MG63 (cell line): ENCODE data around the gene DAPK2. TPM values are rescaled to one million over a fixed set of nuclear protein-coding genes. Genes with fewer than 3 reads are reported as not detected.
"Not testable (repeated sequence)": the region's sequence is repeated elsewhere in the genome, so short reads cannot be mapped to it uniquely, and the experiment has no call there.

Source experiments
- DNase-seq: peaks from one replicate; pipeline ENCODE4 v3.0.0-alpha.2; 2020
- H3K27me3 ChIP-seq: fragments of 250-450 bp; sonication (Bioruptor Pico); 2 replicates; pipeline ENCODE4 v1.5.1; 2020; ENCODE audit warnings: mild to moderate bottlenecking, moderate library complexity
- H3K36me3 ChIP-seq: fragments of 250-450 bp; sonication (Bioruptor Pico); 2 replicates; pipeline ENCODE4 v1.5.1; 2020; ENCODE audit warnings: mild to moderate bottlenecking, moderate library complexity
- H3K4me3 ChIP-seq: fragments of 250-450 bp; sonication (Bioruptor Pico); 2 replicates; pipeline ENCODE4 v1.5.1; 2020; ENCODE audit warnings: mild to moderate bottlenecking, moderate library complexity
- H3K9me3 ChIP-seq: fragments of 250-450 bp; sonication (Bioruptor Pico); 2 replicates; pipeline ENCODE4 v1.5.1; 2020; ENCODE audit warnings: mild to moderate bottlenecking, moderate library complexity
- total RNA-seq: library from RNA; depleted of rRNA; stranded (reverse); fragments of >200 nt; shearing (Covaris generic); gene quantifications from 2 replicates; pipeline ENCODE4 v1.2.3, GENCODE V29; 2014; ENCODE audit warnings: low replicate concordance

Gene DAPK2
- total RNA-seq, 1 experiment from 2014 or later = 3.5 TPM

DNA sequence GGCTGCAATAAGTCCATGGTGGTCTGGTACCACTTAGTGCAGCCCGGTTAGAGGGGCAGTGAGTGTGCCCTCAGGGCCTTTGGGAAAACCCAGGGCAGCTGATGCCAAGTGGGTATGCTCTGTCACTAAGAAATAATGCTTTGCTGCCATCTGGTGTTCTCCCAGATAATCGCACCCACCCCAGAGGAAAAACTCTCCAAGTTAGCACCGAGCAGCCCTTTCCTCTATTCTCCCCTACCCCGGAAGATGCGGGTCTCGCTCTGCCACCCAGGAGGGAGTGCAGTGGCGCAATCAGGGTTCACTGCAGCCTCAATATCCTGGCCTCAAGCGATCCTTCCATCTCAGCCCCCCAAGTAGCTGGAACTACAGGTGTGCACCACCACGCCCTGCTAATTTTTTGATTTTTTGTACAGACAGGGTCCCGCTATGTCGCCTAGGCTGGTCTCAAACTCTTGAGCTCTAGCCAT, 21.3 kb upstream of the DAPK2 start:
- no peak overlapping the region for H3K4me3 ChIP-seq
- H3K9me3 ChIP-seq = no peaks in the 10 kb centered on the region
- no peaks in the 10 kb centered on the region for H3K27me3 ChIP-seq
- H3K36me3 ChIP-seq = peaks cover 9% of the 10 kb centered on the region
- DNase-seq = peak; percentile 46

DNA sequence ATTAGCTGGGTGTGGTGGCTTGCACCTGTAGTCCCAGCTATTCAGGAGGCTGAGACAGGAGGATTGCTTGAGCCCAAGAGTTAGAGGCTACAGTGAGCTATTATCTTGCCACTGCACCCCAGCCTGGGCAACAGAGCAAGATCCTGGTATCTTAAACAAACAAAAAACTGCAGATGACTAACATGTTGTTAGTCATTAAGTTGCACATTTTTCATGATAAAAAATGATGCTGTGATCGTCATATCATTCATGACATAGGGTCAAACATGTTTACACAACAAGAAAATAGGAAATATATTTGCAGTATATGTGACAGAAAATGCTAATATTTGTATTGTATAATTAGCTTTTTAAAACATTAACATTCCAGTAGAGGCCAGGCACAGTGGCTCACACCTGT, 20.2 kb upstream of the DAPK2 start:
- Histone ChIP-seq H3K9me3 (no peaks in the 10 kb centered on the region), H3K36me3 (no peaks in the 10 kb centered on the region; the same call in 1 of the 2 replicates), H3K27me3 (no peaks in the 10 kb centered on the region), H3K4me3 (no peak overlapping the region)
- DNase-seq = no peak

GRCh38 chr15:64060716-64061115, 14.4 kb upstream of the DAPK2 start:
- no peak for DNase-seq

DNA sequence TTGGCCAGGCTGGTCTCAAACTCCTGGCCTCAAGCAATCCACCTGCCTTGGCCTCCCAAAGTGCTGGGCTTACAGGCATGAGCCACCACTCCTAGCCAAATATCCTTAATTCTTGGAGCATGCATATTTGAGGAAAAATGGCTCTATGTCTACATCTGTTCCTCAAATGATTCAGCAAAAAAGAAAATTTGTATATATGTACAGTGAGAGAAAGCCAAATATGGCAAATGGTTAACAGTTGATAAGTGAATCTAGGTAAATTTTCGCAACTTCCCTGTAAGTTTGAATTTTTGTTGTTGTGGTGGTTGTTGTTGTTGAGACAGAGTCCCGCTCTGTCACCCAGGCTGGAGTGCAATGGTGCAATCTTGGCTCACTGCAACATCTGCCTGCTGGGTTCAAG, 12.8 kb upstream of the DAPK2 start:
- DNase-seq, H3K4me3 ChIP-seq, H3K27me3 ChIP-seq, H3K36me3 ChIP-seq, H3K9me3 ChIP-seq: not testable (repeated sequence)

More at GRCh38 chr15:64060716-64061115, 14.4 kb upstream of the DAPK2 start:
- H3K9me3 ChIP-seq = peaks cover 2% of the 10 kb centered on the region; the same call in 1 of the 2 replicates
- no peaks in the 10 kb centered on the region for H3K27me3 ChIP-seq
- no peaks in the 10 kb centered on the region for H3K36me3 ChIP-seq
- H3K4me3 ChIP-seq = no peak overlapping the region

- H3K9me3 ChIP-seq = peaks cover 2% of the 10 kb centered on the region; the same call in 1 of the 2 replicates
- H3K27me3 ChIP-seq = no peaks in the 10 kb centered on the region
- no peak overlapping the region for H3K4me3 ChIP-seq
- no peak for DNase-seq
- no peaks in the 10 kb centered on the region for H3K36me3 ChIP-seq
Observed at GRCh38 chr15:64058279-64058678, 12.0 kb upstream of the DAPK2 start.

GRCh38 chr15:64053674-64054073, 7.4 kb upstream of the DAPK2 start:
- H3K27me3 ChIP-seq, H3K4me3 ChIP-seq, H3K36me3 ChIP-seq, DNase-seq, H3K9me3 ChIP-seq: not testable (repeated sequence)

DNA sequence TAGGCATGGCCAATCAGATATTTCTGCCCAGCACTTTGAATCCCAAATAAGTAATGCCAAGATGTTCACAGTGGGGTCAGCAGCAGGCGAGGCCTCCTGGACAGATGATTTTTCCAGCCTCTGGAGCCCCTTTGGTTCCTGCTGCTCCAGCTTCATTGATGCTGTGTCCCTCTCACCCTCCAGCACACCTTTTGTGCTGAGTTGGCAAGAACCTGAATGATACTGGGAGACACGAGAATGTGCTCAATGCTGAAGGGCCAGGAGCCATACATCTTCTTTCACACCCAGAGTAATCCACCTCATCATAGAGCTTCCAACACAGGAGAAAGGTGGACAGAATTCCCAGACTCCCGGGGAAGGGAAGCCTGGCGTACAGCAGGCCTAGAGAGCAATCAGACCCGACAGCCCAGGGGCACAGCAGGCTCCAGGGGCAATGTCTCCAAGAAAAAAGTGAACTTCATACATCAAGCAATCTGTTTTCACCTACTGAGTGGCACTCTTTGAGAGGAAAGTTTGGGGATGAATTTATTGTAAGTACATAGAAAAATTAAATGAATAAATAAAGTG, 6.7 kb upstream of the DAPK2 start:
- DNase-seq = no peak
- H3K9me3 ChIP-seq = no peaks in the 10 kb centered on the region
- H3K36me3 ChIP-seq = no peaks in the 10 kb centered on the region
- no peak overlapping the region for H3K4me3 ChIP-seq
- H3K27me3 ChIP-seq = no peaks in the 10 kb centered on the region

GRCh38 chr15:64051407-64052259, 5.3 kb upstream of the DAPK2 start:
- no peak overlapping the region for H3K4me3 ChIP-seq
- no peaks in the 10 kb centered on the region for H3K27me3 ChIP-seq
- peak; percentile 21 for DNase-seq
- no peaks in the 10 kb centered on the region for H3K36me3 ChIP-seq
- no peaks in the 10 kb centered on the region for H3K9me3 ChIP-seq

GRCh38 chr15:64051093-64051402, 4.8 kb upstream of the DAPK2 start:
- no peak for DNase-seq

DNA sequence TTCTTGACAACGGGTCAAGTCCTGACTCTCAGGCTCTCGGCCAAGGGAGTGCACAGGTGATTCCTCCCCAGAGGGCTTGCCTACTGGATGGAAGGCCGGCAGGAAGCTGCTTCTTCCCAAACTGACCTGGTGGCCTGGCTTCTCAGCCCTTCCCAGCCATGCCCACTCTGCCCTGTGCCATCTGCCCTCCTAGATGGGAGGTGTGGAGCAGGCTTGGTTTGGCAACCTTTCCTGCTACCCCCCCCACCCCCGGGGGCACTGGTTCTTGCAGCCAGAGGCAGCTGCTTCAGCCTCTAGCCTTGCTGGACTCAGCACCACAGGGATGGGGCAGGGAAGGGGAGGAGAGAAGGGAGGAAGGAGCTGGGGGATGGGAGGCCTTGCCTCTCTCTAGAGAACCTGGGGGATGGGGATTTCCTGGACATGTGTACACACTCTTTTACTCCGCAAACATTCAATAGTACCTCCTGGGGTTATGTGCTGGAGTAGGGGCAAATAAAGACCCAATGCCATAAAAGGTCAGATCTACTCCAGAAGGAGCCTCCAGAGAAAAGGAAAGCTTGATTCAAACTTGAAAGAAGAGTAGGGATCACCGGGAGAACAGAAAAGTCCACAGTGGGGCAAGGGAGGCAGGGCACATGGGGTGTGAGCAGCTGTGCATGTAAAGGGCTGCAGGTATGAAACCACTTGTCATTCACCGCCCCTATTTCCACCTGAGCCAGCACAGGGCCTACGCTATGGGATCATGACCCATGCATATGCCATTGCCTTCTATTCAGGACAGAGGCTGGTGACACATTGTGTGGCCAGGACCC, 4.2 kb upstream of the DAPK2 start:
- Histone ChIP-seq H3K36me3 (no peaks in the 10 kb centered on the region), H3K27me3 (no peaks in the 10 kb centered on the region), H3K4me3 (no peak overlapping the region), H3K9me3 (no peaks in the 10 kb centered on the region)
- no peak for DNase-seq

More at GRCh38 chr15:64051093-64051402, 4.8 kb upstream of the DAPK2 start:
- H3K27me3 ChIP-seq = no peaks in the 10 kb centered on the region
- no peaks in the 10 kb centered on the region for H3K36me3 ChIP-seq
- H3K4me3 ChIP-seq = no peak overlapping the region
- H3K9me3 ChIP-seq = no peaks in the 10 kb centered on the region

GRCh38 chr15:64048781-64049460, 2.6 kb upstream of the DAPK2 start:
- no peak for DNase-seq
- Histone ChIP-seq H3K9me3 (no peaks in the 10 kb centered on the region), H3K4me3 (no peak overlapping the region), H3K27me3 (no peaks in the 10 kb centered on the region), H3K36me3 (no peaks in the 10 kb centered on the region)

DNA sequence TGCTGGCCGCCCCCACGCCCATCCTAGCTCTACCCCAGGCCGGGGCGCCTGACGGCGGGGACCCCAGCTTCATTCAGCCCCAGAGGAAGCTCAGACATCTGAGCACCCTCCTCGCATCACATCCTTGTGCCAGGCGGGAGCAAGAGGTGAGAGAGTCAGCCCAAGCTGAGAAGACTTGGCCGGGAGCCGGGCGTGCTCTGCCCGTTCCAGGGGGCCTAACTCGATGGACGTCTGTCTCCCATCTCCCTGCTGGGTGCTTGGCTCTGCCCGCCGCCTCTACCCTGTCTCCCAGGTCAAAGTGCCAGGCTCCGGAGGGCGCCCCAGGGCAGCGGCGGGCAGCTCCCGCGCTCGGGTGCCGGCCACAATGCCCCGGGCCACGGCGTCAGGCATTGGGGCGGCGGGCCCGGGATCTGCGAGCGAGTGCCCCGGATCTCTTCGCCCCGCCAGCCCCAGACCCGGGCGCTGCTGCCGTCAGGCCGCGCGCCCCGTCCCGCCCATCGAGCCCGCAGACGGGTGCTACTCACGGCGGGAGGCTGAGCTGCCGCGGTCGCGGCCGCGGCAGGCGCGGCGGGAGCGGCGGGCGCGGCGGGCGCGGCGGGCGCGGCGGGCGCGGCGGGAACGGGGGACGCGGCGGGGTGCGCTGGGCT, 388 bp downstream of the DAPK2 start:
- no peaks in the 10 kb centered on the region for H3K36me3 ChIP-seq
- H3K9me3 ChIP-seq = no peaks in the 10 kb centered on the region
- peak overlapping the region; percentile 53 for H3K4me3 ChIP-seq
- H3K27me3 ChIP-seq = no peaks in the 10 kb centered on the region
- peak; percentile 62 for DNase-seq

DNA sequence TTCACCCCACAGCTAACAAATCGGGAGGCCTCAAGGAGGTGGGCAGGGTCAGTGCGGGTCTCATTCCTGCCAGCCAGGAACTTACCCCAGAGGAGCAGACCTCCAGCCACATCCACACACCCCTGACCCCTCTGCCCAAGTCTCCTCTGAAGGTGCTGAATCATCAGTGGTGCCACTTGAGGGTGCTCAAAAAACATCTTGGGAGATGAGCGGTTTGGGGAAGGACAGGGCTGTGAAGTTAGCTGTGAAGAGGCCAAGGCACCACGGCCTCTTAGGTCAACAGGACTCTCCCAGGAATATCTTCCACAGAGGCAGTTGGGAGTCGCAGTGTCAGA, 1.2 kb downstream of the DAPK2 start:
- H3K9me3 ChIP-seq = no peaks in the 10 kb centered on the region
- H3K4me3 ChIP-seq = no peak overlapping the region
- H3K36me3 ChIP-seq = no peaks in the 10 kb centered on the region
- DNase-seq = no peak
- H3K27me3 ChIP-seq = no peaks in the 10 kb centered on the region

GRCh38 chr15:64044300-64045100, 1.8 kb downstream of the DAPK2 start:
- Histone ChIP-seq H3K4me3 (no peak overlapping the region), H3K9me3 (no peaks in the 10 kb centered on the region), H3K27me3 (no peaks in the 10 kb centered on the region), H3K36me3 (no peaks in the 10 kb centered on the region)
- no peak for DNase-seq

GRCh38 chr15:64038878-64039610, 7.2 kb downstream of the DAPK2 start:
- Histone ChIP-seq H3K36me3 (no peaks in the 10 kb centered on the region), H3K27me3 (no peaks in the 10 kb centered on the region)
- DNase-seq = no peak

More at GRCh38 chr15:64038878-64039610, 7.2 kb downstream of the DAPK2 start:
- Histone ChIP-seq H3K9me3 (no peaks in the 10 kb centered on the region), H3K4me3 (no peak overlapping the region)
